HEK293T (cell line): ENCODE data around the gene TMEM161B.

ENCODE experiments used
- BHLHE40 ChIP-seq: fragments of 450-650 bp; IDR thresholded peaks from 2 replicates; pipeline ENCODE4 v1.6.1; 2016; ENCODE audit warnings: mild to moderate bottlenecking, moderate library complexity, borderline replicate concordance
- CTBP1 ChIP-seq: fragments of 450-650 bp; IDR thresholded peaks from 2 replicates; pipeline ENCODE4 v1.6.1; 2016; ENCODE audit warnings: borderline replicate concordance
- FOXA1 ChIP-seq: fragments of 450-650 bp; IDR thresholded peaks from 2 replicates; pipeline ENCODE4 v1.6.1; 2016; ENCODE audit warnings: mild to moderate bottlenecking
- FOXK2 ChIP-seq: fragments of 450-650 bp; IDR thresholded peaks from 2 replicates; pipeline ENCODE4 v1.6.1; 2016; ENCODE audit warnings: mild to moderate bottlenecking
- FOXM1 ChIP-seq: fragments of 450-650 bp; IDR thresholded peaks from 2 replicates; pipeline ENCODE4 v1.6.1; 2017; ENCODE audit warnings: mild to moderate bottlenecking, borderline replicate concordance
- SP1 ChIP-seq: fragments of 450-650 bp; IDR thresholded peaks from 2 replicates; pipeline ENCODE4 v1.6.1; 2017
- SUZ12 ChIP-seq: fragments of 450-650 bp; IDR thresholded peaks from 2 replicates; pipeline ENCODE4 v1.6.1; 2016; ENCODE audit warnings: mild to moderate bottlenecking
- TARDBP ChIP-seq: fragments of 450-650 bp; IDR thresholded peaks from 2 replicates; pipeline ENCODE4 v1.6.1; 2016

- no peak for TF ChIP-seq CTBP1
- no peak for TF ChIP-seq BHLHE40
- no peak for TF ChIP-seq FOXM1
- TF ChIP-seq TARDBP, result no peak
- no peak for TF ChIP-seq FOXK2
- TF ChIP-seq SP1, result no peak
- no peak for TF ChIP-seq FOXA1
- TF ChIP-seq SUZ12, result no peak
Measured at GRCh38 chr5:88290801-88291200, 22.2 kb upstream of the TMEM161B start.
